HepG2 (cell line): ENCODE data around the gene FNDC8. TPM values are rescaled to one million over a fixed set of nuclear protein-coding genes. Genes with fewer than 3 reads are reported as not detected.

Experiments
- ATAC-seq: fragments of 200-7000 bp; cut with Tn5 transposase; 3 replicates; pipeline ENCODE4 v1.9.1; 2020; ENCODE audit warnings: mild to moderate bottlenecking, moderate library complexity
- BruUV-seq: library from RNA; stranded (reverse); fragments of 400-500 nt; replicated peaks from 2 replicates; lab custom pipeline; 2021; lab: Mats Ljungman, UMichigan
- CTCF ChIA-PET: fragments of 300-600 bp; formaldehyde crosslinking; extraction: SDS; loops from one replicate; lab custom pipeline; 2021; ENCODE audit warnings: low total read pairs, inconsistent platforms, low intra/inter-chr PET ratio; lab: Yijun Ruan, JAX
- POLR2A ChIA-PET: fragments of 350-600 bp; sonication (Branson Sonifier 250); formaldehyde crosslinking; loops from one replicate; lab custom pipeline; 2020; ENCODE audit warnings: antibody characterized with exemption, inconsistent platforms; lab: Yijun Ruan, JAX
- DNase-seq: peaks from one replicate; pipeline ENCODE4 v3.0.0-alpha.2; 2015; ENCODE audit warnings: low spot score
- FAIRE-seq: peaks from 3 replicates; lab custom pipeline; 2011; peaks lifted over from hg19 to GRCh38; lab: Jason Lieb, UNC
- H2AFZ ChIP-seq: one replicate; pipeline ENCODE4 v1.6.1; 2011; ENCODE audit warnings: low read length, inconsistent platforms
- H3K27ac ChIP-seq: fragments of 300-600 bp; 3 replicates; pipeline ENCODE4 v1.8.0; 2011; ENCODE audit warnings: mixed run types, mild to moderate bottlenecking, mixed read lengths, low read length, inconsistent platforms; ENCODE audit not compliant: insufficient read depth; ENCODE audit errors: extremely low read length
- H3K27me3 ChIP-seq, 2 experiments: fragments of 200-600 bp in 1 of 2; 2 replicates in 1 of 2; 3 replicates in 1 of 2; pipeline versions ENCODE4 v1.6.0 to v1.8.0; 2011; ENCODE audit warnings: low read length in 2 of 2, mild to moderate bottlenecking in 2 of 2, moderate library complexity in 2 of 2, inconsistent platforms in 1 of 2; ENCODE audit not compliant: insufficient read depth in 2 of 2, control insufficient read depth in 1 of 2
- H3K36me3 ChIP-seq, 2 experiments: fragments of 200-600 bp in 1 of 2; replicated peaks in 1 of 2; 2 replicates in 1 of 2; 3 replicates in 1 of 2; pipeline versions ENCODE4 v1.5.1 to v1.8.0; 2011; ENCODE audit warnings: low read length in 2 of 2, inconsistent platforms in 1 of 2; ENCODE audit not compliant: insufficient read depth in 2 of 2, control insufficient read depth in 1 of 2
- H3K4me1 ChIP-seq: 2 replicates; pipeline ENCODE4 v1.5.1; 2012; ENCODE audit warnings: low read length, inconsistent platforms; ENCODE audit not compliant: insufficient read depth
- H3K4me2 ChIP-seq: 2 replicates; pipeline ENCODE4 v1.6.0; 2011; ENCODE audit warnings: low read depth, low read length, inconsistent platforms
- H3K4me3 ChIP-seq, 3 experiments: fragments of 200-600 bp in 1 of 3; sonication (generic), shearing (Covaris generic) in 1 of 3; replicated peaks in 1 of 3; 2 replicates each; pipeline ENCODE4 v1.5.1; 2011 to 2016; ENCODE audit warnings: low read length in 3 of 3, inconsistent platforms in 2 of 3, low read depth in 2 of 3, mild to moderate bottlenecking in 2 of 3, control low read depth in 1 of 3, mixed read lengths in 1 of 3; ENCODE audit not compliant: insufficient read depth in 1 of 3
- H3K79me2 ChIP-seq: one replicate; pipeline ENCODE4 v1.6.1; 2011; ENCODE audit warnings: low read length, inconsistent platforms; ENCODE audit not compliant: insufficient read depth
- H3K9ac ChIP-seq: 2 replicates; pipeline ENCODE4 v1.6.0; 2011; ENCODE audit warnings: mild to moderate bottlenecking, low read depth, low read length, inconsistent platforms; ENCODE audit not compliant: insufficient read depth
- H3K9me3 ChIP-seq: 2 replicates; pipeline ENCODE4 v1.5.1; 2012; ENCODE audit warnings: mild to moderate bottlenecking, low read length
- H4K20me1 ChIP-seq: 2 replicates; pipeline ENCODE4 v1.6.0; 2011; ENCODE audit warnings: inconsistent platforms, mild to moderate bottlenecking, low read length, moderate library complexity; ENCODE audit not compliant: insufficient read depth
- DPF2 ChIP-seq: sonication (generic); formaldehyde crosslinking; IDR thresholded peaks from 2 replicates; pipeline ENCODE4 v1.4.0; 2020; ENCODE audit warnings: mild to moderate bottlenecking, low read depth, missing genetic modification reagents, borderline replicate concordance
- ETS1 ChIP-seq: sonication (generic); formaldehyde crosslinking; IDR thresholded peaks from 2 replicates; pipeline ENCODE4 v1.4.0; 2020; ENCODE audit warnings: missing genetic modification reagents
- GLMP ChIP-seq: sonication (generic); formaldehyde crosslinking; IDR thresholded peaks from 2 replicates; pipeline ENCODE4 v1.9.0; 2021; ENCODE audit warnings: missing genetic modification reagents, mild to moderate bottlenecking, borderline replicate concordance
- HDAC1 ChIP-seq: sonication (generic); formaldehyde crosslinking; IDR thresholded peaks from 2 replicates; pipeline ENCODE4 v1.5.1; 2020; ENCODE audit warnings: mild to moderate bottlenecking, missing genetic modification reagents
- MNT ChIP-seq: fragments of 450-650 bp; IDR thresholded peaks from 2 replicates; pipeline ENCODE4 v1.6.1; 2016
- ZFP37 ChIP-seq: sonication (generic); formaldehyde crosslinking; IDR thresholded peaks from 2 replicates; pipeline ENCODE4 v1.4.0; 2020; ENCODE audit warnings: missing genetic modification reagents, borderline replicate concordance
- ZNF20 ChIP-seq: sonication (generic); formaldehyde crosslinking; IDR thresholded peaks from 2 replicates; pipeline ENCODE4 v1.4.0; 2020; ENCODE audit warnings: mild to moderate bottlenecking, moderate library complexity, missing genetic modification reagents
- ZNF598 ChIP-seq: sonication (generic); formaldehyde crosslinking; IDR thresholded peaks from 2 replicates; pipeline ENCODE4 v1.5.1; 2020; ENCODE audit warnings: mild to moderate bottlenecking, missing genetic modification reagents, borderline replicate concordance
- WGBS: methylation state at CpG from one replicate; pipeline ENCODE4 v1.1.6; 2017; ENCODE audit warnings: low lambda C conversion rate; 5-methylcytosine and 5-hydroxymethylcytosine counted together
- in situ Hi-C: cut with HindIII; loops from 2 replicates; pipeline ENCODE4 v1.10.0; 2017; ENCODE audit warnings: low pct_unique_long_range_greater_than_20kb; ENCODE audit not compliant: extremely low pct_ligation_motif_present
- intact Hi-C: fragments of 100-400 bp; cut with micrococcal nuclease; formaldehyde crosslinking; loops from one replicate; pipeline ENCODE4 v1.10.0; 2022; ENCODE audit not compliant: unreplicated experiment
- polyA plus RNA-seq, 8 experiments: library from polyadenylated mRNA; depleted of rRNA in 3 of 8; stranded (reverse) in 7 of 8; unstranded in 1 of 8; fragments of >200 nt; fragmentation: Illumina TruSeq in 4 of 8; extraction: Trizol in 4 of 8; gene quantifications; 2 replicates each; pipeline versions ENCODE4 v1.2.1 to v1.2.3, GENCODE V29; 2011 to 2016; ENCODE audit warnings: low read depth in 4 of 8, missing spikeins in 1 of 8, mixed read lengths in 1 of 8; ENCODE audit not compliant: insufficient read depth in 1 of 8
- total RNA-seq, 5 experiments: library from RNA; depleted of rRNA; stranded (reverse); fragments of >200 nt; fragmentation: Illumina TruSeq; extraction: Trizol; gene quantifications; 2 replicates each; pipeline ENCODE4 v1.2.3, GENCODE V29; 2016; ENCODE audit warnings: low read depth in 1 of 5
- TF ChIP-seq, protein P1 (sequence below): sonication (generic); formaldehyde crosslinking; IDR thresholded peaks from 2 replicates; pipeline ENCODE4 v1.5.0; 2020; ENCODE audit warnings: missing genetic modification reagents
- TF ChIP-seq, protein P2 (sequence below): IDR thresholded peaks from 2 replicates; pipeline ENCODE4 v1.4.0; 2020; ENCODE audit warnings: mild to moderate bottlenecking, missing genetic modification reagents

FNDC8 gene
- total and polyA plus RNA-seq, 2 of the 13 experiments (the other 11 are each of a cell fraction or from before 2014, with no cell fraction given) = not detected

- no peaks in the 10 kb centered on the region for H3K27me3 ChIP-seq
These were observed 13.9 kb downstream of the FNDC8 start for GRCh38 chr17:35135322-35135721.

More at GRCh38 chr17:35135322-35135721, 13.9 kb downstream of the FNDC8 start:
- no peak overlapping the region for H2AFZ ChIP-seq
- H3K4me1 ChIP-seq = no peaks in the 10 kb centered on the region; the same call in 1 of the 2 replicates
- POLR2A ChIA-PET = no interaction called here
- CTCF ChIA-PET = no interaction called here
- peaks cover 34 to 85% of the 10 kb centered on the region in 2 experiments for H3K36me3 ChIP-seq
- FAIRE-seq = no peak
- in situ Hi-C loops = no loop called here
- ATAC-seq = no peak
- TF ChIP-seq, protein P1, sequence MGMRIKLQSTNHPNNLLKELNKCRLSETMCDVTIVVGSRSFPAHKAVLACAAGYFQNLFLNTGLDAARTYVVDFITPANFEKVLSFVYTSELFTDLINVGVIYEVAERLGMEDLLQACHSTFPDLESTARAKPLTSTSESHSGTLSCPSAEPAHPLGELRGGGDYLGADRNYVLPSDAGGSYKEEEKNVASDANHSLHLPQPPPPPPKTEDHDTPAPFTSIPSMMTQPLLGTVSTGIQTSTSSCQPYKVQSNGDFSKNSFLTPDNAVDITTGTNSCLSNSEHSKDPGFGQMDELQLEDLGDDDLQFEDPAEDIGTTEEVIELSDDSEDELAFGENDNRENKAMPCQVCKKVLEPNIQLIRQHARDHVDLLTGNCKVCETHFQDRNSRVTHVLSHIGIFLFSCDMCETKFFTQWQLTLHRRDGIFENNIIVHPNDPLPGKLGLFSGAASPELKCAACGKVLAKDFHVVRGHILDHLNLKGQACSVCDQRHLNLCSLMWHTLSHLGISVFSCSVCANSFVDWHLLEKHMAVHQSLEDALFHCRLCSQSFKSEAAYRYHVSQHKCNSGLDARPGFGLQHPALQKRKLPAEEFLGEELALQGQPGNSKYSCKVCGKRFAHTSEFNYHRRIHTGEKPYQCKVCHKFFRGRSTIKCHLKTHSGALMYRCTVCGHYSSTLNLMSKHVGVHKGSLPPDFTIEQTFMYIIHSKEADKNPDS (CRISPR knock-in tag) = no peak
- TF ChIP-seq ETS1 (CRISPR knock-in tag) (no peak), ZFP37 (no peak), GLMP (CRISPR knock-in tag) (no peak), MNT (no peak), HDAC1 (CRISPR knock-in tag) (no peak), ZNF598 (no peak), ZNF20 (no peak), DPF2 (CRISPR knock-in tag) (no peak)
- TF ChIP-seq, protein P2, sequence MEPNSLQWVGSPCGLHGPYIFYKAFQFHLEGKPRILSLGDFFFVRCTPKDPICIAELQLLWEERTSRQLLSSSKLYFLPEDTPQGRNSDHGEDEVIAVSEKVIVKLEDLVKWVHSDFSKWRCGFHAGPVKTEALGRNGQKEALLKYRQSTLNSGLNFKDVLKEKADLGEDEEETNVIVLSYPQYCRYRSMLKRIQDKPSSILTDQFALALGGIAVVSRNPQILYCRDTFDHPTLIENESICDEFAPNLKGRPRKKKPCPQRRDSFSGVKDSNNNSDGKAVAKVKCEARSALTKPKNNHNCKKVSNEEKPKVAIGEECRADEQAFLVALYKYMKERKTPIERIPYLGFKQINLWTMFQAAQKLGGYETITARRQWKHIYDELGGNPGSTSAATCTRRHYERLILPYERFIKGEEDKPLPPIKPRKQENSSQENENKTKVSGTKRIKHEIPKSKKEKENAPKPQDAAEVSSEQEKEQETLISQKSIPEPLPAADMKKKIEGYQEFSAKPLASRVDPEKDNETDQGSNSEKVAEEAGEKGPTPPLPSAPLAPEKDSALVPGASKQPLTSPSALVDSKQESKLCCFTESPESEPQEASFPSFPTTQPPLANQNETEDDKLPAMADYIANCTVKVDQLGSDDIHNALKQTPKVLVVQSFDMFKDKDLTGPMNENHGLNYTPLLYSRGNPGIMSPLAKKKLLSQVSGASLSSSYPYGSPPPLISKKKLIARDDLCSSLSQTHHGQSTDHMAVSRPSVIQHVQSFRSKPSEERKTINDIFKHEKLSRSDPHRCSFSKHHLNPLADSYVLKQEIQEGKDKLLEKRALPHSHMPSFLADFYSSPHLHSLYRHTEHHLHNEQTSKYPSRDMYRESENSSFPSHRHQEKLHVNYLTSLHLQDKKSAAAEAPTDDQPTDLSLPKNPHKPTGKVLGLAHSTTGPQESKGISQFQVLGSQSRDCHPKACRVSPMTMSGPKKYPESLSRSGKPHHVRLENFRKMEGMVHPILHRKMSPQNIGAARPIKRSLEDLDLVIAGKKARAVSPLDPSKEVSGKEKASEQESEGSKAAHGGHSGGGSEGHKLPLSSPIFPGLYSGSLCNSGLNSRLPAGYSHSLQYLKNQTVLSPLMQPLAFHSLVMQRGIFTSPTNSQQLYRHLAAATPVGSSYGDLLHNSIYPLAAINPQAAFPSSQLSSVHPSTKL = no peak
- TF ChIP-seq, all 625 proteins: peak for 0
- Histone ChIP-seq H3K9me3 (no peaks in the 10 kb centered on the region), H3K4me3 (no peak overlapping the region), H3K9ac (no peak overlapping the region), H3K79me2 (no peaks in the 10 kb centered on the region), H3K4me2 (no peak overlapping the region), H3K27ac (no peak overlapping the region), H4K20me1 (no peaks in the 10 kb centered on the region)
- BruUV-seq = no TSS peak
- intact Hi-C loops = no loop called here
- no peak for DNase-seq
- WGBS = 93% methylated on average over 6 of the region's 6 CpGs
